Fibroblast of peridontal ligament (primary cell): ENCODE data around the gene GALNT13.

ENCODE experiments used
- DNase-seq: peaks from one replicate; pipeline ENCODE4 v3.0.0-alpha.2; 2010; ENCODE audit errors: extremely low read depth

GALNT13 gene

DNA sequence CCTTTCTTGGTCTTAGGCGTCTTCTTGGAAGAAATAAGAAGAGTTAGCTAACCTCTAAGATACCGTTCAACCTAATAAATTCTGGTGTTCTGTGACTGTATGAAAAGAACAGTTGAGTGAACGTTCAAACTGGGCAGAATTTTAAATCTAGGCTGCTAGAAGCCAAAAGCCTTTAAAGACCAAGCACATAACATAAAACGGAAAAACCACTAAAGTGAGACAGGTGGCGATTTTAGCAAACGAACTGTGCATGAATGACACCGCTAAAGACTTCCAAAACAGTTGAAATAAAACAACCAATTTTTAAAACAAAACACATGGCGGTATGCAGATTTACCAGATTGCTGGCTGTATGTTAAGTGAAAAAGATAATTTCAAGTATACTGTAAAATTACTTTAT, 73.1 kb downstream of the GALNT13 start:
- no peak for DNase-seq

DNA sequence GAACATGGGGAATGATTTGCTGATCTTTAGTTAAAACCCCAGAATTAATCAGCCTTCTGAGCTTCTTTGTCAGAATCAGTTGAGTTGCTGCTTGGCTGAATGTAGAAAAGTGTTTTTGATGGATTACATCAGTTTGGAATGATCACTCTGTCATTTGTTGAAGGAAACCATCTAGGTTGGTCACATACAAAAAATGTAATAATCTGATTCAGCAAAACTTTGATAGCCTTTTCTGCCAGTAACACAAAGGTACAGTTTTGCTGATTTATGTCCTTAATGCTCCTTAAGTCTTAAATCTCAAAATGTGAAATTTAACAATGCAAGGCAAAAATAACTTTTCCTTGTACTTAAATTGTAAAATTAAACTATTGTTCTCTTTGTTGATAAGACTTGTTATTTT, 74.3 kb downstream of the GALNT13 start:
- DNase-seq = no peak

DNA sequence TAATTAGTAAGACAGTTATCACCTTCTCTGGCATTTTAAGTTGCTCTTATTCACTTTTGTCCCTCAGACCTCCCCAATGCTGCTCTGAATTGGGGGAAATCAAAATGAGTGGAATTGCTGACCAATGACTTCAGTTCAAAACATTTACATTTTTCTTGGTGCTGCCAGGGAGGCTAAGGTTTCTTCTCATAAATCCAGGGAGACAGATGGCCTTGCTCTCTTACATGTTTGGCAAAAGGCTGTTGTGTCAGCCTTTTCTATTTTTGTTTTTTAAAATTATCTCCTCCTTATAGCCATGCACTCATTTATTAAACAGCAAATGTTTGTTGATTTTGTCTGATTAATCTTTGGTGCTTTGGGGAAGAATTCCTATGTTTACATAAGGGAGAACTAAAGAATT, 82.0 kb downstream of the GALNT13 start:
- DNase-seq = no peak

DNA sequence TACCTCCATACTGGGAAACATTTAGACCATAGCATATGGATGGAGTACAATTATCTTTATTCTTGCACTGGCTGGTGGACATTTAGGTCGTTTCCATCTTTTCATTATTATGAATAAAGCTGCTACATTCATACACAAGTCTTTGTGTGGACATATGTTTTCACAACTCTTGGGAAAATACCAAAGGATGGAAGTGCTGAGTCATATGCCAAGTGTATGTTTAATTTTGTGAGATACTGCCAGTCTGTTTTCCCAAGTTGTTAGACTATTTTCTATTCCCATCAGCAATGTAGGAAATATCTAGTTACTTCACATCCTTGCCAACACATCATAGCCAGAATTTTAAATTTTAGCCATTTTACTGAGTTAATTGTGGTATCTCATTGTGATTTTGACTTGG, 91.5 kb downstream of the GALNT13 start:
- DNase-seq = no peak

DNA sequence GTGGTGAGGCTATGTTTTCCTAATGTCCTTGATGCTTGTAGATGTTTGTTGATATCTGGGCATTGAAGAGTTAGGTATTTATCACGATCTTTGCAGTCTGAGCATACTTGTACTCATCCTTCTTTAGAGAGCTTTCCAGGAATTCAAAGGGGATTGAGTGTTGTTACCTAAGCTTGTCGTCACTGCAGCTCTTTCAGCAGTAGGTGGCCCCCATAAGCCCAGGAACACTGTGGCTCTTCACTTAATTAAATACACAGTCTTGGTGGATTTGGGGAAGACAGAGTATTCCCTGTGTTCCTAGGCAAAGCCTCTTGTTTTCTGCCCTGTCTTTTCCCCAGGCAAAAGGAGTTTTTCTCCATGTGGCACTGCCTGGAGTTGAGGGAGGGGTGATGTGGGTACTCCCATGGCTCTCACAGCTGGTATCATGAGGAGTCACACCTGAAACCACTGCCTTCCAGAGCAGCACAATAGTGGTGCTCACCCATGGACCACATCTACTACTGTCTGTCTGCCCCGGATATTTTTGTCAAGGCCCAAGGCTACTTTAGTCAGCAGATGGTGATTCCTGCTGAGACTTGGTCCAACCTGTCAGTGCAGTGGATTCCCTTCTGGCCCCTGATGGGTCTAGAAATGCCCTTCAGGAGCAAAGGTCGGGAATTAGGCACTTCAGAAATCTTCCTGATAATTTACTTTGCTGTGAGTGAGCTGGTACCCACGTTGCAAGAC, 95.7 kb downstream of the GALNT13 start:
- no peak for DNase-seq

DNA sequence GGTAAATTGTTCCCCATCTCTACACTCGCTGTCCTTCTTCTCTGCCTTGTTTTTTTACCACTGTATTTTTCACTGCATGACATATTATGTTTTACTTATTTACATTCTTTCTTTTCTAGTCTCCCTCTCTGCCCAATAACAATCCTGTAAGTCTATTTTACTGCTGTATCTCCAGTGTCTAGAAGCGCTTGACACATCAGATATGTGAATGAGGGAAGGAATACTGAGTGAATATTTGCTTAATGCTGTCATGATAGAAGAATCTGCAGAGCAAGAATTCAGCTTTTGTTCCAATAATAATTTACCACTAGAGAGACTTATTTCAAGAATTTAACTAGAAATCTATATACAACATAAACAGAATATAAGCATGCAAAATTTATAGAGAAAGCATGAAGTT, 99.5 kb downstream of the GALNT13 start:
- no peak for DNase-seq

DNA sequence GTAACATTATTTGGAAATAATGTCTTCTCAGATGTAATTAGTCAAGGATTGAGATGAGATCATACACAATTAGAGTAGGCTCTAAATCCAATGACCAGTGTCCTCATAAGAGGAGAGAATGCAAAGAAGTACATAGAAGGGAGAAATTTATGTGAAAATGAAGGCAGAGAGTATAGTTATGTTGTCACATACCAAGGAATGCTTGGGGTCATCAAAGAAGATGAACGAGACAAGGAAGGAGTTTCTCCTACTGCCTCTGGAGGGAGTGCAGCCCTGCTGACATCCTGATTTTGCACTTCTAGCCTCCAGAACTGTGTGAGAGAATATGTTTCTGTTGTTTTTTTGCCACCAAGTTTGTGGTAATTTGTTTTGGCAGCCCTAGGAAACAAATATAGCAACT, 100.1 kb downstream of the GALNT13 start:
- no peak for DNase-seq

DNA sequence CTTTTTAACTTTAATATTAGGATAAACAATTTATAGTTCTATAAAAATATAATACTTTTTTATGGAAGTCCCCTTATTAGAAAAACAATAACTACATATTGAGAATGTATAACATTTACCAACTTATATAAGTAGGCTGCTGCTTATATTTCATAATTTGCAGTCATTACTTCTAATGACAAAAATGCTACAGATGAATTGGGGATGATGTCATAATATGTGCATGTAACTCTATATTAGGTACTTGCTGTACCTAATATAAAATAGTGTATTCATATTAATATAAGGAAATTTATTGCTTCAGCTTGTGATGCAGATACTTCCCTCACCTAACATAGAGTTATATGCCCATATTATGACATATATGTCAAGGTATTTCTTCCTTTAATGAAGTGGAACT, 100.7 kb downstream of the GALNT13 start:
- no peak for DNase-seq

DNA sequence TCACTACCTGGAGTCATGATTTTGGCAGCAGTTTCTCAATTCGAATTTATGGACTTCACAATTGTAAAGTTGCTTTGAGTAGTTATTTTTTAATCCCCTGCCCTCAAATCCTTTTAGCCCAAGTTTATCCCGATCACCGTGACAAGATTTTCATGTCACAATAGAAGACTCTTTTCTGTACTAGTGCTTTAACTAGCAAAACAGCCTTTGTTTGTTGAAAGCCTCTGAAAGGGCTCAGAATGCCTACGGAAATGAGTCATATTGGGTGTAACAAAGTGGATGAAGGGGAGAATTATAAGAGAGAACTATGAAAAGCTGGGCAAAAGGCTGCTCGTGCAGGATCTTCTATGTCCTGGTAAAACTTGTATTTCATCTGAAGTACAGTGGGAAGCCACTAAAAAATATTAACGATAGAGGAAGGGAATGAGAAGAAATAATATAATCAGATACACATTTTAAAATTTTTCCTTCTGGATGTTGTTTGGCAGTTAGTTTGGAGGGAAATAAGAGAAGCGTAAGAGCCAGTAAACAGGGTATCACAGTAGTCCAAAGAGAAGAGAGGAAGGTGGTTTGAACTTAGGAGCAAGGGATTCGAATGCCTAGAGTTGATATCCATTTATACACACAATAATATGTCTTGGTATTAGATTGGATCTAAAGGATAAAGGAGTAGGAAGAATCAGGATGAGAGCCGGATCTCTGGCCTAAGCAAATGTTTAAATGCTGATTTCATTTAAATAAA, 114.9 kb downstream of the GALNT13 start:
- DNase-seq = no peak

DNA sequence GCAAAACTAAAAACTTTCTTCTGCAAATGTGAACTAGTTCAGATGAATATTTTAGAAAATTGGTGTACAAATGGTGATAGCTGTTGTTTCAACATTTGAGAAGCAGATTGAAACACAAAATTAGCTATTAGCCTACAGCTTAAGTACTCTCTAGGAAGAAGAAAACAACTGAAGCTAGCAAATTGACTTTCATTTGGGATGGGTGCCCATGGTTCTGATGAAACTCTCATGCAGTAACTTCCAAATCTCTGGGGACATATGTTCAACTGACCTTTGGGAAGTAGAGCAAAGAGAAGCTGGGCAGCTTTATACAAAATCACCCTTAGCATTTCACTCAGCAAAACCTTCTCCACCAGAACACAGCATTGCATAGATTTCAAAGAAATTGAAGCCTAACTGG, 119.0 kb downstream of the GALNT13 start:
- DNase-seq = no peak

DNA sequence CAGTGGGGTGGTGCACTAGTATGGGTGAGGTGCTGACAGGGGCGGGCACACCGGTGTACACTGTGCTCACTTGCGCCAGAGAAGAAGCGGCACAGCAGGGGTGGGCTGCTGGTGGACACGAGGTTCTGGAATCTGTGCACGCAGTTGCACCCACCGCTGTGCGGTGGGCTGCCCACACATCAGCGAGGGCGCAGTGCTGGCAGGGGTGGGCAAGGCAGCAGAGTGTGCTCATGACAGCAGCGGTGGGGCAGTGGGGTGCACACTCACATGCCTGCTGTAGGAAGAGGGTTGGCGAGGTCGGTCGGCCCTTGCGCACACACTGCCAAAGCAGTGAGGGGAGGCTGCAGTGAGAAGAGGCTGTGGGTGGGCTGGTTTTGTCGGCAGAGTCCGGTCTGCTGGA, 141.8 kb downstream of the GALNT13 start:
- no peak for DNase-seq

DNA sequence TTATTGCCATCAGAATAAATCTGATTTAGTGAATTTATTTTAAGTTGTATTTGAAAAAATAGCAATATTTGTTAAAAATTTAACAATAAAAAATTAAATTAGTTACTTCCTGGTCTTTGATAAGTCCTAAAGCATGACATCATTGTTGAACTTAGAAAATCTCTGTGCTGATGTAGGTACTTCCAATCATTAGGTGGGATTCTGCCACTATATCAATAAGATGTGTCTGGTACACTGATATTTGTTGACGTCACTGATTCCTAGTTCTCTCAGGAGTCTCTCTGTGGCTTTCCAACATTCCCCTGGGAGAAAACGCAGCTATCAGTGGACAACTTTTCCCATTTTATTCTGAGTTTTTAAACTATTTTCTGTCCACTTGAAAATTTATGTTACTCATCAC, 143.5 kb downstream of the GALNT13 start:
- no peak for DNase-seq

DNA sequence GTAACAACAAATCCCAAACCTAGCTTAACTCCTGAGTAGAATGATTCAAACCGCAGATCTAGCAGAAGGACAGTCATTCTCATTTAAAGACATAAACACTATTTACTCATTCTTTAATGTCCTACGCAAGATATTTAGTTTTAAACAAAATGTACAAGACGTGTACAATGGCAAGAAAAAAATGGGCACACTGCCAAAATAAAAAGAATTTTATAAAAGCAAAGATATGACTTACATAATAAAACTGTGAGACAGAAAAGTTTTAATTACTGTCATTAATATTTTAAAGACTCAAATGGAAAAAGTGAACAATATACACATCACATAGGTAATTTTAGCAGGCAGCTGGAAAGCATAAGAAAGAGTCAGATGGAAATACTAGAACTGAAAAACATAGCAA, 157.8 kb downstream of the GALNT13 start:
- DNase-seq = no peak

DNA sequence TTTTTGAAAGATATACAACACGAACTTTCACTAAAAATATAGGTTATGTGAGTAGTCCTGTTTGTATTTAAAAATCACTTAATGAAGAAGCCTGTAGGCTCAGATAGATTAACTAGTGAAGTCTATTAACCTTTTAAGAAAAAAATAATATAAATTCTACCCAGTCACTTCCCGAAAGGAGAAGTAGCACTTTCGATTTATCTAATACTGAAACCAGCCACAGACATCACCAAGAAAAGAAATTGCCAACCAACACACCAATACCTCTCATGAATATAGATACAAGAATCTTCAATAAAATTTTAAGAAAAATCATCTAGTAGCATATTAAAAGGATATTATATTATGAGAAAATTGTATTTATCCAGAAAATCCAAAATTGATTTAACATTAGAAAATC, 160.5 kb downstream of the GALNT13 start:
- no peak for DNase-seq

DNA sequence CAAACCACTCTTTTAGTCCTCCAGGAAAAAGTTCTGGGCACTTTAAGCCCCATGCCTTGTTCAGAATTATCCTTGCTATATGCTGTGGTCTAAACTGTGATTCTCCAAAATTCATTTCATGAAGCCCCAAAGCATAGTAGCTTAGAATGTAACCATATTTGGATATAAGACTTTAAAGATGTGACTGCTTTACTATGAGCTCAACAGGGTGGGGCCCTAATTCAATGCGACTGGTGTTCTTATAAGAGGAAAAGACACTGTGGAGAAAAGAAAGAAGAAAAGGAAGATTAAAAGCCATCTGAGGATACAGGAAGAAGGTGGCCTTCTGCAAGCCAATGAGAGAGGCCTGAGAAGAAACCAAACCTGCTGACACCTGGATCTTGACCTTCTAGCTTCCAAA, 174.8 kb downstream of the GALNT13 start:
- no peak for DNase-seq

DNA sequence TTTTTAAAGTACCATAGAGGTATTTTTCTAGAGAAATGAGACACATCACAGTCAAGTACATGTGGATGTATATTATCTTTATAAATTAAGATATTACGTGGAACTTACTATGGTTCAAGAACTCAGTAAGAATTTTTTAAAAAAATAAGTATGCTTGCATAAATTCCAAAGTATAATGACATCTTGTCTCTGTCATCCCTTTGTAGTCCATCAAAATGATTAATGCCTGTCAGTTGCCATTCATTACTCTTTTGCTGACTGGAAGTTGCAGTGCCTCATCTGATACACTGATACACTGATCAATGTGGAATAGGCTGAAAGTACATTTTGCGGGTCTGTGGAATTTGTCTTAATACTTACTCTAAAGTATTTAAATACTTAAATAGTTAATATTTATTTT, 177.2 kb downstream of the GALNT13 start:
- no peak for DNase-seq

DNA sequence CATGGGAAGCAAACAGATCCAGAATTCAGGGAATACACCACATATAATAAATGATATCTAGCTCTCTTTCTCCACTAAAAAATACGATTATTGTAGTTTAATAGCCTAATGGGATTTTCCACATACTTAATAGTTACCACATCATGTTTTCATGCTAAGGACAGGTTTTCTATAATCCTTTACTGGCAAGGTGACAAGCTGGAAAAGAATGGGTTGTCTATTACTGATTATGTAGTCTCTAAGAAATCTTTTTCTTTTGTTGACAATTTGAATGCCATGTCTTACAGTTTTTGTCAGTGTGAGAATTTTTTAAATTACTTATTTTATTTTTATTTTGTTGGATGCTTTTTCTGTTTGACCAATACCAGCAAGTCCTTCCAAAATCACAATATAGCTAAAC, 177.8 kb downstream of the GALNT13 start:
- no peak for DNase-seq

DNA sequence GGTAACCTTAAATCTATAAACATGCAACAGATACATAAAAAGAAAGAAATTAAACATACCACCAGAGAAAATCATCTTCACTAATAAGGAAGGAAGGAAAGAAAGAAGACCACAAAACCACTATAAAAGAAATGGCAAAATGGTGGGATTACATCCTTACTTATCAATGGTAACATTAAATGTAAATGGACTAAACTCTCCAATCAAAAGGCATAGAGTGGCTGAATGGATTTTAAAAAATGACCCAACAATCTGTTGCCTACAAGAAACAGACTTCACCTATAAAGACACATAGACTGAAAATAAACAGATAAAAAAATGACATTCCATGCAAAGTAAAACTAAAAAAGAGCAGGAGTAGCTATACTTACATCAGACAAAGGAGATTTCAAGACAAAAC, 195.4 kb downstream of the GALNT13 start:
- DNase-seq = no peak

DNA sequence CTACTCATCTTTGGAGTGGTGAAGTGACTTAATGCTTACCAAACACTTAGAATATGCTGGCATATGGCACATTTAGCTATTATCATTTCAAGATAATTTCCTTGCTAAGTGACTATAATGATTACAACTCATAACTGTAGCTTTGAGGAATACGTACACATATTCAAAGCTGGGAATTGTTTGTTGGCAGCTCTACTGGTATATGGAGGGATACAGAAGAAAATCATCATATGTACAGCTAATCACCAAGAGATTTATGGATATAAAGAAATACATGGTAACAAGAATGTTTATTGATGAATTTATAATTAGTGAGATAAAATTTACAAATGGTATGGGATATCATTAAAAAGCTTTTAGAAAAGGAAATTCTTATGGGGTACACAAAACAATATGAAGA, 207.2 kb downstream of the GALNT13 start:
- no peak for DNase-seq

DNA sequence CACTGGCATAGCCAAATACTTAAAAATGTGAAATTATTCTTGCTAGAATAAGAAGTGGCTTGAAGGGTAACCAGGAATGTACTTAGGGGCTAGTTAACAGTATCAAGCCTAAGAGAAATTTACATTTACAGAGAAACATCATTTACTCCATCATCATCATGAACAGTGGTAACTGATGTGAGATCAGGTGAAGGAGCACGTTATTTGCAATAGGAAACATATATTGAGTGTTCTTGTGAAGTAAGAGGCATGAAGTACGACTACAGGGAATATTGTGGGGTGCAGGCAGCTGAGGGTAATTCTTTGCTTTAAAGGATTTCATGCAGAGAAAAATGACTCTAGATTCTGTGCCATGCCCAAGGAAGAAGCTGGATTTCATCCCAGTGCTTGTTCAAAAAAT, 220.8 kb downstream of the GALNT13 start:
- DNase-seq = no peak

DNA sequence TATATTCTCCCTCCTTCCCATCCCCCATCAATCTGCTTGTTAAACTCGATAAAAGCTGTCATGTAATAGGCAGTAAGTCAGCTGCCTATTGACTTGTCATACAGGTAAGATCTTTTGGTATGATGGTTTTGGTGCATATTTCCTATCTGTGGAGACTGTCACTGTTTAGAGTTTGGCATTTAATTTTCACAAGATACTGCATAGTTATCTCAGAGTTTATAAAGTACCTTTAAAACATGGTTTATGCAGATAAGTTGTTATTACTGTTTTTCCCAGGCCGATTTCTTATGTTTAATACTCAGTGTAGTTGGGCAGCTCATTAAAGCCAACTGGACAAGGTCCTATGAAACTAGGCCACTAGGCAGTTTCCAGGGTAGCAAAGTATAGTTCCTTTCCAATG, 222.1 kb downstream of the GALNT13 start:
- DNase-seq = no peak

DNA sequence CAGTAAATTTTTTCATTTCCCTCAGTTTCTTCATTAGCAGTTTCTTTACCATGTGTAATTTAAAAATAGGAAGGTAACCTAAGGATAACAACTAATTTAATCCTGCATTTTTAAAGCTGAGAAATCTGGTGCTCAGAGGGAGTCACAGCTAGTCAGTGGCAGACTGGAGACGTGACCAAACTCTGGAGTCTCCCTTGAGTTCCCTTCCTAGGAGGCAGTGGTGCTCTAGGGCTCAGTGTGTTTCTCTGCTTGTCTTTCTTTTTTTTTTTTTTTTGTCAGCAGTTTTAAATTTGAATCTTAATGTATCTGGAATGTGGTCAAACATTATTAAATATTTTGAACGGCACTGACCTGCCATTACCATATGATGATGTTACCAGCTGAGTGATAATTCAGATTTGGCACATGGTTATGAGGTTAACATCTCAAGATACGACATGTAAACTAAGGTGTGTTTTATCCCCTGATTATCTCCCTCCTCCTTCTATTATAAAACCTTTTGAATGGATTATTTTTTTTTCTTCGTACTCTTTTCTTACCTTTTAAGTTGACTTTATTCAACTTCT, 226.2 kb downstream of the GALNT13 start:
- no peak for DNase-seq

DNA sequence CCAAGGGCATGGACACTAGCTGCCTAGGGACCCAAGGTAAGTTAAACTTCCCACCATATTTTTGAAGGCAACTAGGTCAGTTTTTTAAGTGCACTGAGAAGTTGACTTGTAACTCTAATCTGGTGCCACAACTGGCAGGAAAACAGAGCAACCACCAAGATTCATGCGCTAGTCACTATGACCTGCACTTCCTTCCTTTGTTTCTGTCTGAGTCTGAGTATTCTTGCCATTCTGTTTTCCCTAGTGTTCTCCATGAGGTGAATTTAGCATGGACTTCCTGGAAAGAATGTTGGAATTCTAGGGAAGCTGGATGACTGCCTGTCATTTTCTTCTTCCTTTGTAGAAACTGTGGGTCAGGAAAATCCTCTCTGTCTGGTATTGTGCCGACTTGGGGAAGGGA, 249.0 kb downstream of the GALNT13 start:
- no peak for DNase-seq
